HepG2 (cell line): ENCODE data around the gene SUN1. TPM values are rescaled to one million over a fixed set of nuclear protein-coding genes. Genes with fewer than 3 reads are reported as not detected.

ENCODE experiments used
- ATAC-seq: fragments of 200-7000 bp; cut with Tn5 transposase; 3 replicates; pipeline ENCODE4 v1.9.1; 2020; ENCODE audit warnings: mild to moderate bottlenecking, moderate library complexity
- BruUV-seq: library from RNA; stranded (reverse); fragments of 400-500 nt; replicated peaks from 2 replicates; lab custom pipeline; 2021; lab: Mats Ljungman, UMichigan
- CTCF ChIA-PET: fragments of 300-600 bp; formaldehyde crosslinking; extraction: SDS; loops from one replicate; lab custom pipeline; 2021; ENCODE audit warnings: low total read pairs, inconsistent platforms, low intra/inter-chr PET ratio; lab: Yijun Ruan, JAX
- POLR2A ChIA-PET: fragments of 350-600 bp; sonication (Branson Sonifier 250); formaldehyde crosslinking; loops from one replicate; lab custom pipeline; 2020; ENCODE audit warnings: antibody characterized with exemption, inconsistent platforms; lab: Yijun Ruan, JAX
- DNase-seq: peaks from one replicate; pipeline ENCODE4 v3.0.0-alpha.2; 2015; ENCODE audit warnings: low spot score
- FAIRE-seq: peaks from 3 replicates; lab custom pipeline; 2011; peaks lifted over from hg19 to GRCh38; lab: Jason Lieb, UNC
- H2AFZ ChIP-seq: one replicate; pipeline ENCODE4 v1.6.1; 2011; ENCODE audit warnings: low read length, inconsistent platforms
- H3K27ac ChIP-seq: fragments of 300-600 bp; 3 replicates; pipeline ENCODE4 v1.8.0; 2011; ENCODE audit warnings: mixed run types, mild to moderate bottlenecking, mixed read lengths, low read length, inconsistent platforms; ENCODE audit not compliant: insufficient read depth; ENCODE audit errors: extremely low read length
- H3K27me3 ChIP-seq, 2 experiments: fragments of 200-600 bp in 1 of 2; 2 replicates in 1 of 2; 3 replicates in 1 of 2; pipeline versions ENCODE4 v1.6.0 to v1.8.0; 2011; ENCODE audit warnings: low read length in 2 of 2, mild to moderate bottlenecking in 2 of 2, moderate library complexity in 2 of 2, inconsistent platforms in 1 of 2; ENCODE audit not compliant: insufficient read depth in 2 of 2, control insufficient read depth in 1 of 2
- H3K36me3 ChIP-seq, 2 experiments: fragments of 200-600 bp in 1 of 2; replicated peaks in 1 of 2; 2 replicates in 1 of 2; 3 replicates in 1 of 2; pipeline versions ENCODE4 v1.5.1 to v1.8.0; 2011; ENCODE audit warnings: low read length in 2 of 2, inconsistent platforms in 1 of 2; ENCODE audit not compliant: insufficient read depth in 2 of 2, control insufficient read depth in 1 of 2
- H3K4me1 ChIP-seq: 2 replicates; pipeline ENCODE4 v1.5.1; 2012; ENCODE audit warnings: low read length, inconsistent platforms; ENCODE audit not compliant: insufficient read depth
- H3K4me2 ChIP-seq: 2 replicates; pipeline ENCODE4 v1.6.0; 2011; ENCODE audit warnings: low read depth, low read length, inconsistent platforms
- H3K4me3 ChIP-seq, 3 experiments: fragments of 200-600 bp in 1 of 3; sonication (generic), shearing (Covaris generic) in 1 of 3; replicated peaks in 1 of 3; 2 replicates each; pipeline ENCODE4 v1.5.1; 2011 to 2016; ENCODE audit warnings: low read length in 3 of 3, inconsistent platforms in 2 of 3, low read depth in 2 of 3, mild to moderate bottlenecking in 2 of 3, control low read depth in 1 of 3, mixed read lengths in 1 of 3; ENCODE audit not compliant: insufficient read depth in 1 of 3
- H3K79me2 ChIP-seq: one replicate; pipeline ENCODE4 v1.6.1; 2011; ENCODE audit warnings: low read length, inconsistent platforms; ENCODE audit not compliant: insufficient read depth
- H3K9ac ChIP-seq: 2 replicates; pipeline ENCODE4 v1.6.0; 2011; ENCODE audit warnings: mild to moderate bottlenecking, low read depth, low read length, inconsistent platforms; ENCODE audit not compliant: insufficient read depth
- H3K9me3 ChIP-seq: 2 replicates; pipeline ENCODE4 v1.5.1; 2012; ENCODE audit warnings: mild to moderate bottlenecking, low read length
- H4K20me1 ChIP-seq: 2 replicates; pipeline ENCODE4 v1.6.0; 2011; ENCODE audit warnings: inconsistent platforms, mild to moderate bottlenecking, low read length, moderate library complexity; ENCODE audit not compliant: insufficient read depth
- CBFB ChIP-seq: sonication (generic); formaldehyde crosslinking; IDR thresholded peaks from 2 replicates; pipeline ENCODE4 v1.4.0; 2020; ENCODE audit warnings: missing genetic modification reagents
- FOXA1 ChIP-seq, 2 experiments: fragments of 450-650 bp in 1 of 2; sonication (generic) in 1 of 2; formaldehyde crosslinking in 1 of 2; IDR thresholded peaks; 2 replicates each; pipeline versions ENCODE4 v1.4.0 to v1.6.1; 2016 to 2020; ENCODE audit warnings: missing genetic modification reagents in 1 of 2
- NFATC3 ChIP-seq: sonication (generic); formaldehyde crosslinking; IDR thresholded peaks from 2 replicates; pipeline ENCODE4 v1.5.1; 2020; ENCODE audit warnings: mild to moderate bottlenecking, missing genetic modification reagents
- PAXIP1 ChIP-seq: sonication (generic); formaldehyde crosslinking; conservative IDR thresholded peaks from 2 replicates; pipeline ENCODE4 v1.4.0; 2020; ENCODE audit warnings: mild to moderate bottlenecking, missing genetic modification reagents, moderate library complexity
- PITX1 ChIP-seq: sonication (generic); formaldehyde crosslinking; IDR thresholded peaks from 2 replicates; pipeline ENCODE4 v1.5.1; 2020; ENCODE audit warnings: mild to moderate bottlenecking, missing genetic modification reagents
- SIN3B ChIP-seq: fragments of 150-350 bp; IDR thresholded peaks from 2 replicates; pipeline ENCODE4 v1.6.1; 2014; ENCODE audit warnings: low read length
- TSC22D2 ChIP-seq: sonication (generic); formaldehyde crosslinking; IDR thresholded peaks from 2 replicates; pipeline ENCODE4 v1.5.1; 2020; ENCODE audit warnings: missing genetic modification reagents, mild to moderate bottlenecking, borderline replicate concordance
- UBTF ChIP-seq: sonication (generic); formaldehyde crosslinking; IDR thresholded peaks from 2 replicates; pipeline ENCODE4 v1.4.0; 2020; ENCODE audit warnings: mild to moderate bottlenecking, missing genetic modification reagents
- ZBTB34 ChIP-seq: sonication (generic); formaldehyde crosslinking; IDR thresholded peaks from 2 replicates; pipeline ENCODE4 v1.8.0; 2022; ENCODE audit warnings: mild to moderate bottlenecking, missing genetic modification reagents
- ZIK1 ChIP-seq: sonication (generic); formaldehyde crosslinking; IDR thresholded peaks from 2 replicates; pipeline ENCODE4 v1.5.0; 2020; ENCODE audit warnings: mild to moderate bottlenecking, low read depth, missing genetic modification reagents, borderline replicate concordance
- ZNF333 ChIP-seq: sonication (generic); formaldehyde crosslinking; IDR thresholded peaks from 2 replicates; pipeline ENCODE4 v1.4.0; 2020; ENCODE audit warnings: mild to moderate bottlenecking, missing genetic modification reagents, borderline replicate concordance
- ZNF33B ChIP-seq: sonication (generic); formaldehyde crosslinking; IDR thresholded peaks from 2 replicates; pipeline ENCODE4 v1.5.1; 2020; ENCODE audit warnings: mild to moderate bottlenecking, missing genetic modification reagents
- ZNF703 ChIP-seq: sonication (generic); formaldehyde crosslinking; IDR thresholded peaks from 2 replicates; pipeline ENCODE4 v1.5.1; 2020; ENCODE audit warnings: missing genetic modification reagents, mild to moderate bottlenecking, moderate library complexity, borderline replicate concordance
- WGBS: methylation state at CpG from one replicate; pipeline ENCODE4 v1.1.6; 2017; ENCODE audit warnings: low lambda C conversion rate; 5-methylcytosine and 5-hydroxymethylcytosine counted together
- in situ Hi-C: cut with HindIII; loops from 2 replicates; pipeline ENCODE4 v1.10.0; 2017; ENCODE audit warnings: low pct_unique_long_range_greater_than_20kb; ENCODE audit not compliant: extremely low pct_ligation_motif_present
- intact Hi-C: fragments of 100-400 bp; cut with micrococcal nuclease; formaldehyde crosslinking; loops from one replicate; pipeline ENCODE4 v1.10.0; 2022; ENCODE audit not compliant: unreplicated experiment
- polyA plus RNA-seq, 8 experiments: library from polyadenylated mRNA; depleted of rRNA in 3 of 8; stranded (reverse) in 7 of 8; unstranded in 1 of 8; fragments of >200 nt; fragmentation: Illumina TruSeq in 4 of 8; extraction: Trizol in 4 of 8; gene quantifications; 2 replicates each; pipeline versions ENCODE4 v1.2.1 to v1.2.3, GENCODE V29; 2011 to 2016; ENCODE audit warnings: low read depth in 4 of 8, missing spikeins in 1 of 8, mixed read lengths in 1 of 8; ENCODE audit not compliant: insufficient read depth in 1 of 8
- total RNA-seq, 5 experiments: library from RNA; depleted of rRNA; stranded (reverse); fragments of >200 nt; fragmentation: Illumina TruSeq; extraction: Trizol; gene quantifications; 2 replicates each; pipeline ENCODE4 v1.2.3, GENCODE V29; 2016; ENCODE audit warnings: low read depth in 1 of 5
- TF ChIP-seq, protein P1 (sequence below): sonication (generic); formaldehyde crosslinking; IDR thresholded peaks from 2 replicates; pipeline ENCODE4 v1.4.0; 2020; ENCODE audit warnings: missing genetic modification reagents, low read depth, mild to moderate bottlenecking, borderline replicate concordance
- TF ChIP-seq, protein P2 (sequence below): sonication (generic); formaldehyde crosslinking; IDR thresholded peaks from 2 replicates; pipeline ENCODE4 v1.9.0; 2022; ENCODE audit warnings: low read depth, missing genetic modification reagents

The SUN1 gene
- total and polyA plus RNA-seq, 2 of the 13 experiments (the other 11 are each of a cell fraction or from before 2014, with no cell fraction given) = 47.0 to 126 TPM

- WGBS = 98% methylated on average over 11 of the region's 11 CpGs
- POLR2A ChIA-PET = interaction anchor here (0.7 kb wide), 1 partner anchor 374 kb away, joined by 3 read pairs; no protein-coding TSS in a partner anchor
- TF ChIP-seq SIN3B = no peak
- no peak for TF ChIP-seq UBTF (CRISPR knock-in tag)
- TF ChIP-seq NFATC3 (CRISPR knock-in tag) = no peak
- no peak for TF ChIP-seq ZBTB34
- TF ChIP-seq ZIK1 = no peak
- no peak for TF ChIP-seq PITX1 (CRISPR knock-in tag)
- TF ChIP-seq ZNF703 = no peak
- TF ChIP-seq, protein P1, sequence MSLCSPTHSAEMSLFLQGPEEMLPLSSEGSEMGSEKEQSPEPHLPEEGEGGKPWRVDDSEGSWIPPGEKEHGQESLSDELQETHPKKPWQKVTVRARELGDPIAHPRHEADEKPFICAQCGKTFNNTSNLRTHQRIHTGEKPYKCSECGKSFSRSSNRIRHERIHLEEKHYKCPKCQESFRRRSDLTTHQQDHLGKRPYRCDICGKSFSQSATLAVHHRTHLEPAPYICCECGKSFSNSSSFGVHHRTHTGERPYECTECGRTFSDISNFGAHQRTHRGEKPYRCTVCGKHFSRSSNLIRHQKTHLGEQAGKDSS = no peak
- no peak for TF ChIP-seq FOXA1 (IDR thresholded peaks at IDR 0.05)
- TF ChIP-seq FOXA1 (CRISPR knock-in tag; IDR thresholded peaks at IDR 0.05) = no peak
- TF ChIP-seq ZNF33B (CRISPR knock-in tag) = no peak
- TF ChIP-seq, protein P2, sequence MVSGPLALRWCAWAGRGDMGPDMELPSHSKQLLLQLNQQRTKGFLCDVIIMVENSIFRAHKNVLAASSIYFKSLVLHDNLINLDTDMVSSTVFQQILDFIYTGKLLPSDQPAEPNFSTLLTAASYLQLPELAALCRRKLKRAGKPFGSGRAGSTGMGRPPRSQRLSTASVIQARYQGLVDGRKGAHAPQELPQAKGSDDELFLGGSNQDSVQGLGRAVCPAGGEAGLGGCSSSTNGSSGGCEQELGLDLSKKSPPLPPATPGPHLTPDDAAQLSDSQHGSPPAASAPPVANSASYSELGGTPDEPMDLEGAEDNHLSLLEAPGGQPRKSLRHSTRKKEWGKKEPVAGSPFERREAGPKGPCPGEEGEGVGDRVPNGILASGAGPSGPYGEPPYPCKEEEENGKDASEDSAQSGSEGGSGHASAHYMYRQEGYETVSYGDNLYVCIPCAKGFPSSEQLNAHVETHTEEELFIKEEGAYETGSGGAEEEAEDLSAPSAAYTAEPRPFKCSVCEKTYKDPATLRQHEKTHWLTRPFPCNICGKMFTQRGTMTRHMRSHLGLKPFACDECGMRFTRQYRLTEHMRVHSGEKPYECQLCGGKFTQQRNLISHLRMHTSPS (CRISPR knock-in tag) = no peak
- no peak for TF ChIP-seq CBFB (CRISPR knock-in tag)
- TF ChIP-seq PAXIP1 (CRISPR knock-in tag) = no peak
- no peak for TF ChIP-seq TSC22D2
- no peak for TF ChIP-seq ZNF333 (CRISPR knock-in tag)
Observed at GRCh38 chr7:845731-846130, 13.5 kb downstream of the SUN1 start.

More at GRCh38 chr7:845731-846130, 13.5 kb downstream of the SUN1 start:
- Histone ChIP-seq H3K36me3 (peaks cover 21 to 48% of the 10 kb centered on the region in 2 experiments; a peak in 4 of 5 replicates), H3K4me3 (no peak overlapping the region), H3K9me3 (no peaks in the 10 kb centered on the region), H2AFZ (no peak overlapping the region), H3K27me3 (no peaks in the 10 kb centered on the region), H3K4me1 (no peaks in the 10 kb centered on the region), H3K79me2 (no peaks in the 10 kb centered on the region), H3K4me2 (no peak overlapping the region), H3K9ac (no peak overlapping the region), H3K27ac (no peak overlapping the region), H4K20me1 (no peaks in the 10 kb centered on the region)
- intact Hi-C loops (no loop called here), in situ Hi-C loops (no loop called here)
- no peak for FAIRE-seq
- CTCF ChIA-PET = no interaction called here
- DNase-seq = no peak
- no peak for ATAC-seq
- BruUV-seq = no TSS peak
